GM21825 (cell line): ENCODE measurements around the gene MYT1.
"Not testable (repeated sequence)": the region's sequence is repeated elsewhere in the genome, so short reads cannot be mapped to it uniquely, and the experiment has no call there.

Experiments
- ATAC-seq: cut with Tn5 transposase; IDR thresholded peaks from one replicate; pipeline ENCODE4 v1.9.1; 2021; ENCODE audit warnings: mild to moderate bottlenecking, moderate library complexity; ENCODE audit not compliant: unreplicated experiment

MYT1 gene

DNA sequence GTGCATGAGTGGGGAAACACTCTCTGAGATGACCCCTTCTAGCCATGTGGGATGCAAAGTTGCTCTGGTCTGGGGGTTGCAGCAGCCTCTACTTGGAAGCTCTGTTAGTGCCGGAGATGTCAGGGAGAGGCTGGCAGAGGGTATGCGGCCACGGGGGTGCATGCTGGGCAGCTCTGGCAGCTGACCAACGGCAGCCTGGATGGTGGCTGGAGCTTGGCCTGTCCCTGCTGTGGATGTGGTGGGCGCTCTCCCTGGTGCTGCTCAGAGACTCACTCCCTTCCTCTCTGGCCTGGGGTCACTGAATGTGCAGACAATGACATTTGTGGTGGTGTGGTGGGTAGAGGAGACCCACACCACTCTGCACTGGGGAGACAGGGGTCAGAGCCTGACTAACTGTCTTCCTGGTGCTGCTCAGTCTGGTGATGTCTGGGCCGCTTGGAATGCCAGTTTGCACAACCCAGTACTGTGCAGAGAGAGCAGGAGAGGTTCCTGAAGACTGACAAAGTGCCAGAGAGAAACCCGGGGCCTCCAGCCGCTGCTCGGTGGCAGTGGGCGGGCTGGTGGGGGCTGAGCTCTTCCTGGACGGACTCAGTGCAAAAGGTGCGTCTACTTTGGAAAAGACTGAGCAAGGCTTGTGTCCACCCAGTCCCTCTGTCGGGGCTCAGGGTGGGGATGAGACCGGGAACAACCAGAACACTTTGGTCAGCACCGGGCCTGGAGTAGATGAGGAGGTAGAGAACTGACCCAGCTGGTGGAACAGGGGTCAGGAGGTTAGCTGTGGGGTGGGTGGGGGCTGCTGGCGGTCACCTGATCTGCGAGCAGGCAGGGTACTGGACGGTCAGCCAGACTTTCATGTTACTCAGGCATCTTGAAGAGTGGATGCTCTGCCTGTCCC lies 2.7 kb downstream of the MYT1 start:
- ATAC-seq: no peak

DNA sequence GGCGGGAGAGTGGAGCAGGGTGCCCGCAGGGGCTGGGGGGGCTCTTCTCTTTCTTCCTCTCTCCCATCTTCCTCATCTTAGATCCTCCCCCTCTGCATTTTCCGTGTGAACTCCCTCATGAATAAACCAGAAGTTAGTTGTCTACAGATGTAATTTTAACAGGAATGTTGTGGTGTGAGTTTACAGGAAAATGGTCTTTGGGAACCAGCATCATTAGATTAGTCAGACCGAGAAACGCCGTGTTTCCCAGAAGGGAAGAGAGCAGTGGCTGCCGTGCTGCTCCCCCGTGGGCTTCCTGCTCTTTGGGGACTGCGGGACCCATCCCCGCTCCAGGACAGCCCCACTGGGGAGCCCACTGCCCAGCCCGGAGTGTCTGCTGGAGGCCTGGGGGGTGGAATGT lies 3.4 kb downstream of the MYT1 start:
- no peak for ATAC-seq

DNA sequence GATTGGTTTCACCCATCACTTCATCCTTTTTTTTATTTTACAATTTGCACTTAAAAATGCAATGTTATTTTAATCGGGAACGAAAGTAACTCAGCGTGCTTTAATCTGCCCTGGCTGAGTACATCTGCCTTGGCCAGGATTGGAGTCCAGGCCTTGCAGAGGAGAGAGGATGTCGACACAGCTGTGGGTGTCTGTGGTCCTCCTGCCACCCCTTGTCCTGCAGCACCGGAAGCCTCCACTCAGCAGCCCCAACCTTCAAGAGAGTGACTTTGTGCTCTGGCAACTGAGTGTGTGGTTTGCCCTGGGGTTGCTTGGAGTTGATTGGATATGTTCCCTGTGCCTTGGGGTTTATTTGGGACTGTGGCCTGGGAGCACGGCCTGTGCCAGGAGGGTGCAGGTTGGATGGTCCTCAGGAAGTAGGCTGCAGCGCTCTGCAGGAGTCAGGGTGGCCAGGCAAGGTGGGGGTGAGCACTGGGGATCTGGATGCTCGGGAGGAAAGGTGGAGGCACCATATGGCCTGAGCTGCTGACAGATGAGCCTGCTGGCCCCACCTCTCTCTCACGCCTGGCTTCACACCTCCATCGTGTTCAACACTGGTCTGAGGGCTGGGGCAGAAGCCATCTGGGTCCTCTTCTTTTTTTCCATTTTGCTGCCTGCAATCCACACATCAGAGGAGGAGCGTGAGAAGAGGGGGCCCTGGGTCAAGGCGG lies 4.3 kb downstream of the MYT1 start:
- ATAC-seq: no peak

DNA sequence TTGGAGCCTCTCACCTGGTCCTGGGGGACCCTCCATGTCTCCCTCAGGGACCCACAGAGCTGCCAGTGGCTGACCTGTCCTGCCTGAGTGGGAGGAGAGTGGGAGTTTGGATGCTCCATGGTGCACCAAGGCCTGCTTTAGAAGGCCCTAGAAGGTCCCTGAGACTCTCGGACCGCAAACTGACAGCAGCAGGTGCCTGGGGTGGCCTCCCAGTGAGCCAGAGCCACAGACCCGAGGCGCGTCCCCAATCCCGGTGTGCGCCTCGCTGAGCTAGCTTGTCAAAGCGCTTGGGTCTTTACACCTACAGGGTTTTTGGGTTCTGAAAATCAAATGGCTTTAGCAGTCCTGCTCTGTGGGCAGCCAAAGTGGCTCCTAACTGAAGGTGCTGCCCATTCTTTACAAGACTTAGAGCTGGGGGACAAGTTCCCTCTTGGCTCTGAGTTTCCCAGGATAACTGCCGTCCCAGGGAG lies 4.9 kb downstream of the MYT1 start:
- ATAC-seq: no peak

DNA sequence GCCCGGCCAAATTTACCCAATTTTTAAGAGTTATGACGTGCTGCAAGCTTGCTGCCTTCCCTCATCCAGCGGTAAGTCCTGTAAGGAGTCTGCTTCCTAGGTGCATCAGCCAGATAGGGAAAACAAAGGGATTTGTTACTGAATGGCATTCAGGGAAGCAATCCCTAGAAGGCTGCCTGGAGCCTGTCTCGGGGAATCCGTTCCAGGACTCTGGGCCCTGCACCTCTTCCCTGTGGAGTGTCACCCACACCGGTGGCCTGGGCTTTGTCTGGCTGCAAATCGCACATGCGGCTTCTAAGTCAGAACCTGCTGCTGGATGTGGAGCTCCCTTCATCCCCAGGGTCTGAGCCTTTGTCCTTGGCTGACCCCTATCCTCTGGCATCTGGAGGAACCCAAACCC lies 7.0 kb downstream of the MYT1 start:
- ATAC-seq: no peak

DNA sequence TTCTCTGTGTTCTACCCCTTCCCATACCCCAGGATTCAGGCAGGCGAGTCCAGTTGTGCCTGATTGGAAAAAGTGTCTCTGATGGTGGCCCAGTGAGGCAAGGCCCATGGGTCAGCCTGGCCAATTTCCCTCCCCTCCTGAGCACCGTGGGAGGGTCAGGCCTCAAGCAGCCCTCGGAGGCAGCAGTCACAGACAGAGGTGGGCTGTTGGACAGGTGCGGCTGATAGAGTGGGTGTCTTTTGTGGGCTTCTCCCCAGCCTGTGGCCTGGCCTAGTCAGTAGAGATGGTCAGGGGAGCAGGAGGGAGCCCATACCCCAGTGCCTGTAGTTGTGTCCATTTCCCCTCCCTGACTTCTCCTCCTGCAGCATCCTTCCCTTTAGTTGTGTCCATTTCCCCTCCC lies 8.9 kb downstream of the MYT1 start:
- ATAC-seq: no peak

DNA sequence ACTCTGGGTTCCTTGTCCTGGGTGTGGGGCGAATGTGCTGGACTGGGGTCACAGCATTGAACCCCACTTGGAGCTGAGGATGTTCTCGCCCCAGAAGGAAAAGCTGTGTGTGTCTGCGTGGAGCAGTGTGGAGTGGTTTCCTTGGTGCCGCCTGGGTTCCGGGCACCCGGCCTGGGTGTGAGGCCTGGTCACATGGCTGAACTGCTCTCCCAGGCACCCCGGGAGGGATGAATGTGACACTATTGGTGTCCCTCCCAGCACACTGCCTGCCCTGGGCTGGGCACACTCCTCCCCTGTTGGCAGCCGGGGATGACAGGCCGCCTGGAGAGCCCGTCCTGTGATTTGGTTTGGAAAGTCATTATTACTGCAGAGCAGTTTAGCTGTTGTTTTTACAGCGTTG lies 12.3 kb downstream of the MYT1 start:
- ATAC-seq: no peak

DNA sequence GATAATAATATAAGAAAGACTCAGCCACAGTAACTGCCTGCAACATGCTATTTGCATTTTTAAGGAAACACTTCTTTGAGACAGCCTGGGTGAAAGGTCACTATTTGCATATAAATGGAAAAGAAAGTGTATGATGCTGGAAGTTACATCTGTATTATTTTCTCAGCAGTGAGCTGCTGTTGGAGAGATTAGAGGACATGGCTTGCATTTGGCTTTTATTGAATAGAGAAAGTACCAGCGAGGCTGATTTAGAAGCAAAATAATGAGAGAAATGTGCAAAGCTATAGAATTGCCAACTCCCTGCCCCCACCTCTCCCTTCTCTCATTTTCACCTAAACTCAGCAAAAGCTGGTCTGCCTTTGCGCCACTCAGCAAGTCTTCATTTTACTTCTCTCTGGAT lies 12.7 kb downstream of the MYT1 start:
- no peak for ATAC-seq

DNA sequence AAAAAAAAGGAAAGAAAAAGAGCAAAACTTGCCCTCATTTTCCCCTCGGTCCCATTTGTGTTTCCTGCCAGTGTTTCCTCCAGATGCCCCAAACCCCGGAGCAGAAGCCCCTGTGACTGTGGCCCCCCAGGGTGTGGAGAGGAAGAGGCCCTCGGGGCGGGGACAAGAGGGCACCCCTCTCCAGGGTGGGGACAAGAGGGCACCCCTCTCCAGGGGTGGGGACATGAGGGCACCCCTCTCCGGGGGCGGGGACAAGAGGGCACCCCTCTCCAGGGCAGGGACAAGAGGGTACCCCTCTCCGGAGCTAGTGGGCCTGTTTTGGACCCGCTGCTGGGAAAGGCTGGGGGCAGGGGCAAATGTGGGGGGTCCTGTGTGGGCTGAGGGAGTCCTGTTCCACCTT lies 13.1 kb downstream of the MYT1 start:
- ATAC-seq: no peak

DNA sequence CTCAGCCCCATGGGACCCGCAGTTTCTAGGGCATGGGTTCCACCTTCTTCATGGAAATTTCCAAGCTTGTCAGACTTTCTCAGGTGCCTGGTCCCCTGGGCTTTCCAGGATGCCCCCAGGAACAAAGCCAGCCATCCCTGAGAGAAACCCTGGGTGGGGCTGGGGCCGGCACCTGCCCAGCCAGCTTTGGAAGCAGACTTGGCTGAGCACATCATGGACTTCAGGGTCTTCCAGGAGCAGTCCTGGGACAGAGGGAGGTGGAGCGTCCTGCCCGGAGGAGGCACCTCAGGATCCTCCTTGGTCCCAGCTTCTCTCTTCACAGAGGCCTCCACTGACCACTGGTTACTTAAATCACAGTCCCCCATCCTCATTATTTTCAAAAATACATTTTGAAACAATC lies 13.5 kb downstream of the MYT1 start:
- ATAC-seq: no peak

DNA sequence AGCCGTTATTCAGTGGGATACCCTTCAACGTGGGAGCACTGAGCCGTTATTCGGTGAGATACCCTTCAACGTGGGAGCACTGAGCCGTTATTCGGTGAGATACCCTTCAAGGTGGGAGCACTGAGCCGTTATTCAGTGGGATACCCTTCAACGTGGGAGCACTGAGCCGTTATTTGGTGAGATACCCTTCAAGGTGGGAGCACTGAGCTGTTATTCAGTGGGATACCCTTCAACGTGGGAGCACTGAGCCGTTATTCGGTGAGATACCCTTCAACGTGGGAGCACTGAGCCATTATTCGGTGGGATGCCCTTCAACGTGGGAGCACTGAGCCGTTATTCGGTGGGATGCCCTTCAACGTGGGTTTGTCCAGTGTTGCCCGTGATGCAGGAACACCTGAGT lies 14.7 kb downstream of the MYT1 start:
- not testable (repeated sequence) for ATAC-seq

DNA sequence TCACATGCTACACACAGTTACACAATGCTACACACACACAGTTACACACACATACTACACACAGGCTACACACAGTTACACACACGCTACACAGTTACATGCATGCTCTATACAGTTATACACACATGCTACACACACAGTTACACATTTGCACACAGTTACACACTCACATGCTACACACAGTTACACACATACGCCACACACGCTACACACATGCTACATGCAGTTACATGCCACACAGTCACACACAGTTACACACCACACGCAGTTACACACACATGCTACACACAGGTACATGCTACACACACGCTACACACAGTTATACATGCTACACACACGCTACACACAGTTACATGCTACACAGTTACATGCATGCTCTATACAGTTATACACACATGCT lies 15.6 kb downstream of the MYT1 start:
- ATAC-seq: no peak

DNA sequence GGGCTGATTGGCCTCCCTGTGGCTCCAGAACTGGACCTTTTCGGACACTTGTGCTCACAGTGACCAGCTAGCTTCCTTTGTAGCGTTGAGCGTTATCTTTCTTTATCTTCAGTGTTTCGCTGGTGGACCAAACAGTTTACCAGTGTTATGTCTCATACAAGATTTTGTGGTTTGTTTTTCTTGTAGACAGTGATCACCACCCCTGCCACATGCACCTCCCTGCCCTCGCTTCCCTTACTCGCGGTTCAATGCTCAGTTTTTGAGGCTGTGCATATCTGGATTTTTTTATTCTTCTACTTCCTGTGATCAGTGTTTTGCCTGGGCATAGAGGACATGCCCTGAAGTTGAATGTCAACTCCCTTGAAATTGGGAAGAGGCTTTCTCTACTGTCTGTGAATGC lies 16.4 kb downstream of the MYT1 start:
- ATAC-seq: no peak

DNA sequence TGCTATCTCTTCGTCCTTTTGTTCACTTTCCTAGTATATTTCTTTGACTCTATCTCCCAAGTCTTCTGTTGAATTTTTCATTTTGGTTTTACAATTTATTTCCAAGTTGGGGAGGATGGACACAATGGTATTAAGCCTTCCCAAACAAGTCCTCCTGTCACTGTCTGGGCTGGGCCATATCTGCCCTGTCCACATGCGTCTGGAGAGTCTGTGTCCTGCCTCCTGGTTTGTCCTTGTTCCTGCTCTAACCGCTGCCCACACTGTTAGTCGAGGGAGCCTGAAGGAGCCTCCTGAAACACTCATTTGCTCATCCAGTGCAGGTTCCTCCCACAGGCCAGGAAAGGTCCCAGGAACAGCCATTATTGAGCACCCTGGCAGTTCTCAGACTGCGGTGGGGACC lies 17.1 kb downstream of the MYT1 start:
- ATAC-seq: no peak

DNA sequence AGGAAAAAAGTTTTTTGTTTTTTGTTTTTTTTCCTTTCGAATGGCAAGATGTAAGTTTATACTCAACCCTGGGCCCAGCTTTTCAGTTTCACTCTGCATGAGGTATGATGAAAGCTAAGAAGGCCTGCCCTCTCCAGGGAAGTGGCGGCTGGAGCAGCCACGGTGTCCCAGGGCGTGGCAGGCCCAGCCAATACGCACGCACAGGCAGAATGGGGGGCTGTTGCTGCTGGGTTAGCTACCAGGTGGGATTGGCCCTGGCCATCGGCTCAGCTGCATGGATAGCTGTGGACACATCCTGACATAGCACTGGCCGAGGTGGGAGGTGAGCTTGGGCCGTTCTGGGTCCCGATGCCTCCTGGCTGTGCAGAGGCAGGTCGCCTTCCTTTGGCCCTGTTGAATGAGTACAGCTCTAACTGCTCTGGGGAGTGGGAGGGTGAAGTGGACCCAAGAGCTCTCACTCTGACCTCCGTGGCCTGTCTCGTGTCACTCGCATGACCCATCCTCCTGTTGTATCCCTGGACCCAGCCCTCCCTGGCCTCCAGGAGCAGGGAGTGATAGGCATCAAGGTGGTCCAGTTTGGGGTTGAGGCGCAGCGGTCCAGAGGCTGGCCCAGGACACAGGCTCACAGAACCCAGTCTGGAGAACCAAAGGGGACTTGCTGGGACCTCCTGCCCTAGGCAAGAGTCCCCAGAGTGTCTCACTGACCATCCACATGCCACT lies 18.1 kb downstream of the MYT1 start:
- no peak for ATAC-seq

DNA sequence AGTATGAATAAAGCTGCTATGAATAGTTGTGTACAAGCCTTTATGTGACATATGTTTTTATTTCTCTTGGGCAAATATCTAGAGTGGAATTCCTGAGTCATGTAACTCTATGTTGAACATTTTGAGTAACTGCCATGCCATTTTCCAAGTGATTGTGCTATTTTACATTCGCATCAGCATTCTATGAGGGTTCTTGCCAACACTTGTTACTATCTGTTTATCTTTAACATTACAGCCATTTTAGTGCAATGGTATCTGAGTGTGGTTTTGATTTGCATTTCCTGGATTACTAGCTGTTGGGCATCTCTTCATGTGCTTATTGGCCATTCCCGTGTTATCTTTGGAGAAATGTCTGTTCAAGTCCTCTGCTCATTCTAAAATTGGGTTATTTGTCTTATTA lies 19.1 kb downstream of the MYT1 start:
- ATAC-seq: no peak

DNA sequence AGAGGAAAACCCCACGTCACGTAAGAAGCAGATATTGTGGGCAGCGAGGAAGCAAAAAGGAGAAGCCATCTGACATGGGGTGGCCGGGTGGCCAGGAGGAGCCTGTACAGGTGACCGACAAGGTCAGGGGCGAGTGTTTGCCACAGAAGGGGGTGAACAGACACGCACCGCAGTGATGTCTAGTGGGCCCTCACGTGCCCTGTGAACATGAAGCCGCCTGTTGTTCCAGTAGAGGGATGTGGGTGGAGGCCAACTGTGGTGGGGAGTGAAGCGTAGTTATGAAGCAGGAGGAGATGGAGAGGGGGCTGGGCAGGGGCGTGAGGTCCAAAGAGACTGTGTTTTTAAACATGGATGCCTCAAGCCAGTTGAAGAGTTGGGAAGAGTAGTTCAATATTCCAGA lies 20.5 kb downstream of the MYT1 start:
- no peak for ATAC-seq

DNA sequence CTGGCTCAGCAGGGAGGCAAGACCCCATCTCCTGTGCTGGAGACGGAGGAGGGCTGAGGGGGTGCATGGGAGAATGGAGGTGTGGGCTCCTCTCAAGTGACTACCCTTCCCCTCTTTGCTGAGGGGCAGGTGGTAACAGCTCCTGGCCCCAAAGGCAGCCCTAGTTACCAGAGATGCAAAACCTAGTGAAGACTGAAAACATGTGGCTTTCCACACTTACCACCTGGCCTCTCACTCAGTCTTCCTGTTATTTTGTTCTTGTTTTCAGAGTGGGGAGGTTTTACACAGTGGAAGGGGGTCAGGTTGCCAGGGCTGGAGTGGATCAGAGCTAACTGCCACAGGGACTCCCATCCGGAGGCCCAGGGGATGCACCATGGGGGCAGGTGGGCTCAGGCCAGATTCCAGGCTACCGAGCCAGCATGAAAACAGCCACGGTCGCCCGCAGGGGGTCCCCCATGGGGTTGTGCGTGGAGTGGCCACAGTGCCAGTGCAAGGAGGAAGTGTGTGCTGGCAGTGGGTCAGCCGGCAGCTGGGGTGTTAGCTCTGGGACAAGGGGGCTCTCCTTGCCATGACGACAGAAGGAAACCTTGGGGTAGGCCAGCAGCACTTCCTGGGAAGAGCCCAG lies 21.1 kb downstream of the MYT1 start:
- ATAC-seq: no peak

DNA sequence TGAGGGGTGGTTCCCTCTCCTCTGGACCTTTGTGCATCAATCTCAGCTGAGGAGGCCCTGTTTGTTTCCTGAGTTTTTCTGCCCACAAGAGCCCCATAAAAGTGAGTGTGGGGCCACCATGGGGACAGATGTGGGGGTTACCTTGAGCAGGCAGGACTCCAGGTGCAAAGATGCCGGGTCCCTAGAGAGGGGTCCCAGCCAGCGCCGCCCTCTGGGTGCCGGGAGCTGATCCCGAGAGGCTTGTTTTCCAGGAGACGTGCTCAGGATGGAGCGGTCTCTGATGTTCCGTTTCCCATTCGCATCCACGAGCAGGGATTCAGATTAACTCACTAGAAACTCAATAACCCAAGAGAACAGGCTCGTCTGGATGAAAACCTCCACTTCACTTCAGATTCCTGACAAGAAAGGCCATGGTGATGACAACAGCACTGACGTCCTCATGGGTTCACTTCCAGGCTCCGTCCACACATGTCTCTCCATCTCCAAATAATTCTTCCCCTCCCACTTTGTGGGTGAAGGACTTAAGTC lies 21.9 kb downstream of the MYT1 start:
- no peak for ATAC-seq

DNA sequence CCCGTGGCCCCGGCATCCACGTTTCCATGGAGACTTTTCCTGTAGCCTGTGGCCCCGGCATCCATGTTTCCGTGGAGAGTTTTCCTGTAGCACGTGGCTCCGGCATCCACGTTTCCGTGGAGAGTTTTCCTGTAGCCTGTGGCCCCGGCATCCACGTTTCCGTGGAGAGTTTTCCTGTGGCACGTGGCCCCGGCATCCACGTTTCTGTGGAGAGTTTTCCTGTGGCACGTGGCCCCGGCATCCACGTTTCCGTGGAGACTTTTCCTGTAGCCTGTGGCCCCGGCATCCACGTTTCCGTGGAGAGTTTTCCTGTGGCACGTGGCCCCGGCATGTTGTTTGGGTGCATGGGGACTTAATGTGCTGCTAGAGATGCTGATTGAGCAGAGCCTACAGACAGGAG lies 23.0 kb downstream of the MYT1 start:
- ATAC-seq: not testable (repeated sequence)

DNA sequence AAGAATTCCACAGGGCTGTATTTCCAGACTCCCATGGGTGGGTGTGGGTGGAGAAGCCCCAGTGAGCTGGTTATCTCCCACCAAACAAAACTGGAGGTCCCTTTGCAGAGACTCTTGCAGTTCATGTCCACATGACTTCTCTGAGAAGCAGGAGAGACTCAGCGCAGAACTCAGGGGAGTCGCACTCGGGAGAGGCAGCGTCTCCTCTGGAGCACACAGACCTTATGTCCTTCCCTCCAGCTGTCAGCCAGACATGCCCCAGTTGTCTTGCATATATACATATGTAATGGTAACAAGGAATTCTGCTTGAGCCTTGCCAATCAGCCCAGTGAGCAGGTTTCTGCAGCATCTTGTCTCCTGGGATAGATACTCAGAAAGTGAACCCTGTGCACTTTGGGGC lies 23.8 kb downstream of the MYT1 start:
- no peak for ATAC-seq
